ENCODE measurements around the gene NAV3. TPM values are rescaled to one million over a fixed set of nuclear protein-coding genes. Genes with fewer than 3 reads are reported as not detected.

The NAV3 gene
- polyA plus RNA-seq, 1 experiment = 91.7 TPM

DNA sequence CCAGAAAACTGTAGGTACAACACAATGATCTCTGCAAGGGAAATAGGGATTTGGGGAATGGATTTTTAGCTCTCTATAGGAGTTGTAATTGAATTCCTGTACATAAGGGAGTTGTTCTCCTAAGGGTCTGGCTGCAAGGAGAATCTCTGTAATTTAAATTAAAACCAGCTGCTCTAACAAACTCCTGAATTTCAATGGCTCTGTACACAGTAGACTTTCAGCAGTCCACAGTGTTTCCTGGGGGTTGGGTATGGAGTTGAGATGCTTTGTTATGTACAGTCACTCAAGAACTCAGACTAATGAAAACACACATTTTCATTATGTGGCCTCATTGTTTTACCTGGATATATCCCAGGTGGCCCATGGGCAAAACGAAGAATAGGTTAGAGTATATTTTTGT lies 93.2 kb downstream of the NAV3 start:
- TF ChIP-seq, protein P1, sequence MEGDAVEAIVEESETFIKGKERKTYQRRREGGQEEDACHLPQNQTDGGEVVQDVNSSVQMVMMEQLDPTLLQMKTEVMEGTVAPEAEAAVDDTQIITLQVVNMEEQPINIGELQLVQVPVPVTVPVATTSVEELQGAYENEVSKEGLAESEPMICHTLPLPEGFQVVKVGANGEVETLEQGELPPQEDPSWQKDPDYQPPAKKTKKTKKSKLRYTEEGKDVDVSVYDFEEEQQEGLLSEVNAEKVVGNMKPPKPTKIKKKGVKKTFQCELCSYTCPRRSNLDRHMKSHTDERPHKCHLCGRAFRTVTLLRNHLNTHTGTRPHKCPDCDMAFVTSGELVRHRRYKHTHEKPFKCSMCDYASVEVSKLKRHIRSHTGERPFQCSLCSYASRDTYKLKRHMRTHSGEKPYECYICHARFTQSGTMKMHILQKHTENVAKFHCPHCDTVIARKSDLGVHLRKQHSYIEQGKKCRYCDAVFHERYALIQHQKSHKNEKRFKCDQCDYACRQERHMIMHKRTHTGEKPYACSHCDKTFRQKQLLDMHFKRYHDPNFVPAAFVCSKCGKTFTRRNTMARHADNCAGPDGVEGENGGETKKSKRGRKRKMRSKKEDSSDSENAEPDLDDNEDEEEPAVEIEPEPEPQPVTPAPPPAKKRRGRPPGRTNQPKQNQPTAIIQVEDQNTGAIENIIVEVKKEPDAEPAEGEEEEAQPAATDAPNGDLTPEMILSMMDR (IDR thresholded peaks at IDR 0.05; ENCODE audit: insufficient read depth, low read depth, low read length) = no peak
- H3K27me3 ChIP-seq (ENCODE audit: control insufficient read depth, insufficient read depth, low read length) = no peaks in the 10 kb centered on the region
- no peak overlapping the region for H3K4me3 ChIP-seq (ENCODE audit: low read depth, low read length)
- H3K36me3 ChIP-seq (ENCODE audit: control insufficient read depth, insufficient read depth, low read length) = no peaks in the 10 kb centered on the region
- ChIA-PET CTCF (interaction anchor here (1.0 to 6.2 kb wide), 5 partner anchors 10 to 202 kb away, joined by 3 to 42 read pairs (median 26); no protein-coding TSS in a partner anchor), POLR2A (no interaction called here)
- no peak for DNase-seq (ENCODE audit: low read depth)

DNA sequence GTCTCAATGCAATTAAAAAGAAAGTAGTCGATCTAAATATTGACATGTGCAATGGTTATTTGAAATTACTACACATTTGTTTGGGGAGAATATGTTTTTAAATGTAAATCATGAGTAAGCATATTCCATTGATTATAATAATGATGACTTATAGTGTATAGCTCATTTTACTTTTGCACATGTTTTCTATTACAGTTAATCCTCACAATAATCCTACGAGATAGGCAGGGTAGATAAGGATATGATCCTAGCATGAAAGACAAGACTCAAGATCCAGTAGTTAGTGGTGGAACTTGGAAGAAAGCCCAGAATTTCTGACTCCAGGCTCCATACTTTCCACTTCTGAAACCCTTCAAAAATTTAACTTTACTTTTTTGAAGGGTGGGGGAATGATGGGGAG lies 94.0 kb downstream of the NAV3 start:
- Histone ChIP-seq H3K36me3 (ENCODE audit: control insufficient read depth, insufficient read depth, low read length) (no peaks in the 10 kb centered on the region), H3K27me3 (ENCODE audit: control insufficient read depth, insufficient read depth, low read length) (no peaks in the 10 kb centered on the region), H3K4me3 (ENCODE audit: low read depth, low read length) (no peak overlapping the region)
- TF ChIP-seq, protein P1 (IDR thresholded peaks at IDR 0.05; ENCODE audit: insufficient read depth, low read depth, low read length) = no peak
- DNase-seq (ENCODE audit: low read depth) = no peak
- ChIA-PET CTCF (interaction anchor here (0.6 to 6.2 kb wide), 19 partner anchors 7 to 795 kb away, joined by 3 to 42 read pairs (median 7); no protein-coding TSS in a partner anchor), POLR2A (interaction anchor here (0.6 to 0.7 kb wide), 3 partner anchors 84 to 350 kb away, joined by 3 to 7 read pairs (median 4); no protein-coding TSS in a partner anchor)

DNA sequence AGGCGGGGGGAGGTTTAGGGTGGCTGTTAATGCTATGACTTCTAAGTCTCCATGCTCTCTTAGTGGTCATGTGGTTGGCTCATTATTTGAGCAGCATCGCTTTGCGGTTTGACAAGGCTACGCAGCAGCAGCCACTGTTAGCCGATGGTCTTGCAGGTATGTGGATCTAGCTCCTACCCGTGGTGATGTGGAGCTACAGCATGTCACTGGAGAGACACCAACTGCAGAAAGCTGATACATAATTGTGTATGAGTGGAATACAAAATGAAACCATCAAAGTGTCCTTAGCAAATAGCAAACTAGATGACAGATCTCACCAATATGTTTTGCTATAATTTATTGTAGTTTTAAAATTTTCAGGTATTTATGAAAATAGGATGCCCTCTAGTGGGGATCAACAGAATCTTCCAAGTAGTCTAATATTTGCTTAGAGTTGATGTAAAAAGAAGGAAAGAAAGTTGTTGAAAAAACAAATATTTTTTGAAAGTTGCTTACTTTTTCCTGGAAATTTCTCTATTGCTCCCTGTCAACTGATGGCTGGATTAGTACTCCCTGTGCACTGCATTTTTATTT lies 94.9 kb downstream of the NAV3 start:
- CTCF ChIA-PET = interaction anchor here (0.6 to 6.2 kb wide), 26 partner anchors 8 to 796 kb away, joined by 3 to 42 read pairs (median 6); no protein-coding TSS in a partner anchor
- DNase-seq (ENCODE audit: low read depth) = peak; percentile 94
- Histone ChIP-seq H3K36me3 (ENCODE audit: control insufficient read depth, insufficient read depth, low read length) (no peaks in the 10 kb centered on the region), H3K4me3 (ENCODE audit: low read depth, low read length) (no peak overlapping the region), H3K27me3 (ENCODE audit: control insufficient read depth, insufficient read depth, low read length) (no peaks in the 10 kb centered on the region)
- POLR2A ChIA-PET = interaction anchor here (0.6 to 1.0 kb wide), 4 partner anchors 22 to 351 kb away, joined by 3 to 7 read pairs (median 4); no protein-coding TSS in a partner anchor
- TF ChIP-seq, protein P1 (IDR thresholded peaks at IDR 0.05; ENCODE audit: insufficient read depth, low read depth, low read length) = peak; percentile 98

DNA sequence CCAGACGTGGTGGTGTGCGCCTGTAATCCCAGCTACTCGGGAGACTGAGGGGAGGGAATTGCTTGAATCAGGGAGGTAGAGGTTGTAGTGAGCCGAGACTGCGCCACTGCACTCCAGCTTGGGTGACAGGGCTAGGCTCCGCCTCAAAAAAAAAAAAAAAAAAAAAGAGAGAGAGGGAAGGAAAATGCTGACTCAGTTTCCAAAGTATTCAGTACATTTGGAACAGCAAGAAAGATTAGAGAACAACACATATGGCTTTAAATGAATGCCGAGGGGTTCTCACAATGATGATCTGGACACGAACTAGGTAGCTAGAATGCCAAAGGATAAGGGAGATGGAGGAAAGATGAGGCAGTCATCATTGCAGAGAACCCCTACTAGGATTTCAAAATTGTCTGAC lies 97.4 kb downstream of the NAV3 start:
- H3K4me3 ChIP-seq (ENCODE audit: low read depth, low read length) = no peak overlapping the region
- no peaks in the 10 kb centered on the region for H3K36me3 ChIP-seq (ENCODE audit: control insufficient read depth, insufficient read depth, low read length)
- H3K27me3 ChIP-seq (ENCODE audit: control insufficient read depth, insufficient read depth, low read length) = no peaks in the 10 kb centered on the region
- ChIA-PET POLR2A (no interaction called here), CTCF (interaction anchor here (0.7 to 6.2 kb wide), 6 partner anchors 10 to 205 kb away, joined by 3 to 42 read pairs (median 4); no protein-coding TSS in a partner anchor)
- DNase-seq (ENCODE audit: low read depth) = no peak
- TF ChIP-seq, protein P1 (IDR thresholded peaks at IDR 0.05; ENCODE audit: insufficient read depth, low read depth, low read length) = no peak

DNA sequence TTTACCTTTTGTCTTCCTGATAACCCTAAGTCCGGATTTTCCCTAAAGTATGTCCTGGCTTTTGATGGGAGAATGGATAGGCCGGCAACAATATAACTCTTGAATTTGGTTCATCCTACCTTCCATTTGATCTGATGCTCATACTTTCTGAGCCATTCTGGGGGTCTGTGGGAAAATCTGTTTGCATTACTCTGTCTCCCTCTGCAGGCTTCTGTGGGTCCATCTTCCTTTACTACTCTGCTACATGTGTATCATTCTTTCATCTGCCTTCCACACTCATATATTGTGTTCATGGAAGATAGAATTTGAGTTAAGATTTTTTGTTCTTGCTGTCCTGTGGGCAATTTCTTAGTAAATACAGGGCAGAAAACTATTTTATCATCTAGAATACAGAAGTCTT lies 101.5 kb downstream of the NAV3 start:
- POLR2A ChIA-PET = no interaction called here
- no peak for DNase-seq (ENCODE audit: low read depth)
- Histone ChIP-seq H3K27me3 (ENCODE audit: control insufficient read depth, insufficient read depth, low read length) (no peaks in the 10 kb centered on the region), H3K36me3 (ENCODE audit: control insufficient read depth, insufficient read depth, low read length) (no peaks in the 10 kb centered on the region), H3K4me3 (ENCODE audit: low read depth, low read length) (no peak overlapping the region)
- CTCF ChIA-PET = no interaction called here
- TF ChIP-seq, protein P1 (IDR thresholded peaks at IDR 0.05; ENCODE audit: insufficient read depth, low read depth, low read length) = 0 out of 2 replicates have a peak, but pooled peaks have one; percentile 16
